Measurements from ENCODE around the gene SLC12A8. TPM values are rescaled to one million over a fixed set of nuclear protein-coding genes. Genes with fewer than 3 reads are reported as not detected.

The SLC12A8 gene
- total RNA-seq, 1 donor from 2014 or later, result 0.58 TPM

GRCh38 chr3:125137358-125138033 lies 75.1 kb downstream of the SLC12A8 start:
- no peak overlapping the region for H3K27ac Mint-ChIP-seq
- ChIA-PET POLR2A (no interaction called here), CTCF (no interaction called here)
- no peaks in the 10 kb centered on the region for H3K27me3 Mint-ChIP-seq
- H3K4me3 Mint-ChIP-seq, result no peak overlapping the region
- no peaks in the 10 kb centered on the region for H3K9me3 Mint-ChIP-seq
- no peaks in the 10 kb centered on the region for H3K36me3 Mint-ChIP-seq (ENCODE audit: low read depth)
- ATAC-seq (ENCODE audit: low read depth), result no peak
- intact Hi-C loops (cut with micrococcal nuclease), result no loop called here
- no peak for DNase-seq
- peaks cover 61% of the 10 kb centered on the region for H3K4me1 Mint-ChIP-seq
- no peak for TF ChIP-seq CTCF (IDR thresholded peaks at IDR 0.05)

GRCh38 chr3:125136966-125137357 lies 75.6 kb downstream of the SLC12A8 start:
- POLR2A ChIA-PET, result no interaction called here
- H3K27ac Mint-ChIP-seq, result no peak overlapping the region

GRCh38 chr3:125136515-125136914 lies 76.0 kb downstream of the SLC12A8 start:
- CTCF ChIA-PET, result no interaction called here
- intact Hi-C loops (cut with micrococcal nuclease), result no loop called here
- no peaks in the 10 kb centered on the region for H3K27me3 Mint-ChIP-seq
- no peak for TF ChIP-seq CTCF (IDR thresholded peaks at IDR 0.05)
- H3K36me3 Mint-ChIP-seq (ENCODE audit: low read depth), result no peaks in the 10 kb centered on the region
- no peak for ATAC-seq (ENCODE audit: low read depth)
- H3K4me3 Mint-ChIP-seq, result no peak overlapping the region
- no peak for DNase-seq
- H3K27ac Mint-ChIP-seq, result peak overlapping the region; percentile 10
- H3K4me1 Mint-ChIP-seq, result peaks cover 57% of the 10 kb centered on the region
- POLR2A ChIA-PET, result no interaction called here
- H3K9me3 Mint-ChIP-seq, result no peaks in the 10 kb centered on the region

More at GRCh38 chr3:125136966-125137357, 75.6 kb downstream of the SLC12A8 start:
- ATAC-seq (ENCODE audit: low read depth) (no peak), DNase-seq (no peak)
- CTCF ChIA-PET, result no interaction called here
- Mint-ChIP-seq H3K4me1 (peaks cover 61% of the 10 kb centered on the region), H3K9me3 (no peaks in the 10 kb centered on the region), H3K27me3 (no peaks in the 10 kb centered on the region), H3K4me3 (no peak overlapping the region), H3K36me3 (ENCODE audit: low read depth) (no peaks in the 10 kb centered on the region)
- intact Hi-C loops (cut with micrococcal nuclease), result no loop called here
- no peak for TF ChIP-seq CTCF (IDR thresholded peaks at IDR 0.05)

GRCh38 chr3:125134952-125135351 lies 77.6 kb downstream of the SLC12A8 start:
- H3K27me3 Mint-ChIP-seq, result no peaks in the 10 kb centered on the region
- ATAC-seq (ENCODE audit: low read depth) (no peak), DNase-seq (no peak)
- H3K4me3 Mint-ChIP-seq, result no peak overlapping the region
- no peak overlapping the region for H3K27ac Mint-ChIP-seq
- H3K9me3 Mint-ChIP-seq, result no peaks in the 10 kb centered on the region
- peaks cover 45% of the 10 kb centered on the region for H3K4me1 Mint-ChIP-seq
- no peaks in the 10 kb centered on the region for H3K36me3 Mint-ChIP-seq (ENCODE audit: low read depth)
- ChIA-PET CTCF (no interaction called here), POLR2A (no interaction called here)
- intact Hi-C loops (cut with micrococcal nuclease), result no loop called here
- TF ChIP-seq CTCF (IDR thresholded peaks at IDR 0.05), result no peak

- ChIA-PET POLR2A (interaction anchor here (0.9 to 1.4 kb wide), 3 partner anchors 9 to 81 kb away, joined by 3 read pairs; no protein-coding TSS in a partner anchor), CTCF (no interaction called here)
- H3K27ac Mint-ChIP-seq, result peak overlapping the region; percentile 14
- H3K4me1 Mint-ChIP-seq, result peaks cover 37% of the 10 kb centered on the region
- no peak for TF ChIP-seq CTCF (IDR thresholded peaks at IDR 0.05)
- no peak overlapping the region for H3K4me3 Mint-ChIP-seq
- no peaks in the 10 kb centered on the region for H3K27me3 Mint-ChIP-seq
- no peak for DNase-seq
- intact Hi-C loops (cut with micrococcal nuclease), result loop anchor here (1.0 kb wide), 1 partner anchor 9 kb away; no protein-coding TSS in a partner anchor
- peak; percentile 50 for ATAC-seq (ENCODE audit: low read depth)
- no peaks in the 10 kb centered on the region for H3K36me3 Mint-ChIP-seq (ENCODE audit: low read depth)
- no peaks in the 10 kb centered on the region for H3K9me3 Mint-ChIP-seq
Measured at GRCh38 chr3:125132815-125133214, 79.7 kb downstream of the SLC12A8 start.
